Lower leg skin (tissue), 3 donors: ENCODE results near the gene EXOC6B.

ENCODE experiments used
- POLR2A ChIP-seq, 2 donors: fragments of 450-650 bp; IDR thresholded peaks; one replicate each; pipeline ENCODE4 v1.6.1; 2016 to 2017; ENCODE audit warnings: antibody characterized with exemption in 2 of 2, mild to moderate bottlenecking in 1 of 2, moderate library complexity in 1 of 2
- TF ChIP-seq, protein P1 (sequence below), 3 donors: fragments of 450-650 bp; IDR thresholded peaks; one replicate each; pipeline ENCODE4 v1.5.1; 2016; ENCODE audit warnings: antibody characterized with exemption in 3 of 3, mild to moderate bottlenecking in 3 of 3, moderate library complexity in 2 of 3

DNA sequence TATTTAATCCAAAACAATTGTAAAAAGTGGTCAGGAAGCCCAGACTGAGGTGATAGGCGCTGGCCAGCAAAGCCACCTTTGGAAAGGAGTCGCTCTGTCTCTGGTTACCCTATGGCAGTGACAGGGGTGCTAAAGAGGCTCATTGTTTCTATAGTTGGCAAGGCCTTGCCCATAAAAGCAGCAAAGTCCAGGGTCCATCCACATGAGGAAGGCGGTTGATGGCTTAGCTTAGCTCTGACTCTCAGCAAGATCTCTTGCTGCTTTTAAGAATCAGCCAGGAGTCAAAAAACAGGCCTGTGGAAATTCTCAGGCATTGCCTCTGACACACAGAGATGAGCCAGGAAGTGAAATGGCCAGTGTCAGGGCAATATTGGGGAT is 620.3 kb downstream of the EXOC6B start:
- TF ChIP-seq, protein P1, sequence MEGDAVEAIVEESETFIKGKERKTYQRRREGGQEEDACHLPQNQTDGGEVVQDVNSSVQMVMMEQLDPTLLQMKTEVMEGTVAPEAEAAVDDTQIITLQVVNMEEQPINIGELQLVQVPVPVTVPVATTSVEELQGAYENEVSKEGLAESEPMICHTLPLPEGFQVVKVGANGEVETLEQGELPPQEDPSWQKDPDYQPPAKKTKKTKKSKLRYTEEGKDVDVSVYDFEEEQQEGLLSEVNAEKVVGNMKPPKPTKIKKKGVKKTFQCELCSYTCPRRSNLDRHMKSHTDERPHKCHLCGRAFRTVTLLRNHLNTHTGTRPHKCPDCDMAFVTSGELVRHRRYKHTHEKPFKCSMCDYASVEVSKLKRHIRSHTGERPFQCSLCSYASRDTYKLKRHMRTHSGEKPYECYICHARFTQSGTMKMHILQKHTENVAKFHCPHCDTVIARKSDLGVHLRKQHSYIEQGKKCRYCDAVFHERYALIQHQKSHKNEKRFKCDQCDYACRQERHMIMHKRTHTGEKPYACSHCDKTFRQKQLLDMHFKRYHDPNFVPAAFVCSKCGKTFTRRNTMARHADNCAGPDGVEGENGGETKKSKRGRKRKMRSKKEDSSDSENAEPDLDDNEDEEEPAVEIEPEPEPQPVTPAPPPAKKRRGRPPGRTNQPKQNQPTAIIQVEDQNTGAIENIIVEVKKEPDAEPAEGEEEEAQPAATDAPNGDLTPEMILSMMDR (IDR thresholded peaks at IDR 0.05), result no peak
- no peak for TF ChIP-seq POLR2A (IDR thresholded peaks at IDR 0.05)
